ENCODE measurements around the gene BRIP1.

GRCh38 chr17:61803216-61803615 is 60.1 kb downstream of the BRIP1 start:
- TF ChIP-seq CTCF (IDR thresholded peaks at IDR 0.05 in 8 of 11, conservative IDR thresholded peaks at IDR 0.05 in 3 of 11) = no peak
- TF ChIP-seq POLR2A (IDR thresholded peaks at IDR 0.05) = no peak
